Vagina (tissue), 2 donors: ENCODE data around the gene FAM117B.

Source experiments
- CTCF ChIP-seq, 3 experiments: fragments of 450-650 bp in 2 of 3; fragments of 200-600 bp in 1 of 3; sonication (generic) in 1 of 3; IDR thresholded peaks; one replicate each; pipeline ENCODE4 v1.5.1; 2017 to 2019; ENCODE audit warnings: antibody characterized with exemption in 3 of 3, mild to moderate bottlenecking in 2 of 3, moderate library complexity in 2 of 3
- POLR2AphosphoS5 ChIP-seq, 2 donors: sonication (generic); formaldehyde crosslinking; IDR thresholded peaks; one replicate each; pipeline ENCODE4 v1.9.0; 2017; ENCODE audit warnings: antibody characterized with exemption in 2 of 2, mild to moderate bottlenecking in 2 of 2, low read depth in 1 of 2; ENCODE audit not compliant: insufficient read depth in 1 of 2

- TF ChIP-seq CTCF (IDR thresholded peaks at IDR 0.05): no peak
- no peak for TF ChIP-seq POLR2AphosphoS5 (IDR thresholded peaks at IDR 0.05; ENCODE audit: insufficient read depth in 1 of 2, low read depth in 1 of 2)
Measured at GRCh38 chr2:202774104-202774503, 139.3 kb downstream of the FAM117B start.
